CD4-positive, alpha-beta T cell treated with Interleukin-4 for 4 hours (primary cell): Measurements from ENCODE around the gene CEP128.
"Not testable (repeated sequence)": the region's sequence is repeated elsewhere in the genome, so short reads cannot be mapped to it uniquely, and the experiment has no call there.

Experiments
- DNase-seq: peaks from one replicate; pipeline ENCODE4 v3.0.0-alpha.2; 2020

Gene CEP128

GRCh38 chr14:80941241-80942185 lies at the start of gene CEP128:
Gene CEP128, minus strand, starts transcription at chr14:80941738.
- peak; percentile 93 for DNase-seq

GRCh38 chr14:80988735-80989429 lies 47.3 kb upstream of the CEP128 start:
- peak; percentile 9 for DNase-seq

GRCh38 chr14:80988192-80988591 lies 46.7 kb upstream of the CEP128 start:
- DNase-seq = no peak

GRCh38 chr14:80987235-80988032 lies 45.9 kb upstream of the CEP128 start:
- DNase-seq = peak; percentile 68

- DNase-seq = no peak
Measured at GRCh38 chr14:80982711-80983110, 41.2 kb upstream of the CEP128 start.

- DNase-seq = no peak
Measured at GRCh38 chr14:80981673-80982072, 40.1 kb upstream of the CEP128 start.

- no peak for DNase-seq
Measured at GRCh38 chr14:80981156-80981555, 39.6 kb upstream of the CEP128 start.

- DNase-seq = no peak
Measured at GRCh38 chr14:80979951-80980350, 38.4 kb upstream of the CEP128 start.

GRCh38 chr14:80978403-80978802 lies 36.9 kb upstream of the CEP128 start:
- DNase-seq = no peak

GRCh38 chr14:80977221-80977620 lies 35.7 kb upstream of the CEP128 start:
- no peak for DNase-seq

GRCh38 chr14:80974679-80975078 lies 33.1 kb upstream of the CEP128 start:
- no peak for DNase-seq

- peak; percentile 25 for DNase-seq
Measured at GRCh38 chr14:80973931-80974641, 32.5 kb upstream of the CEP128 start.

- no peak for DNase-seq
Measured at GRCh38 chr14:80965037-80965436, 23.5 kb upstream of the CEP128 start.

- DNase-seq = peak; percentile 78
Measured at GRCh38 chr14:80959496-80959895, 18.0 kb upstream of the CEP128 start.

GRCh38 chr14:80958939-80959338 lies 17.4 kb upstream of the CEP128 start:
- DNase-seq = no peak

- no peak for DNase-seq
Measured at GRCh38 chr14:80958226-80958625, 16.7 kb upstream of the CEP128 start.

- DNase-seq = no peak
Measured at GRCh38 chr14:80957613-80958012, 16.1 kb upstream of the CEP128 start.

GRCh38 chr14:80956922-80957321 lies 15.4 kb upstream of the CEP128 start:
- DNase-seq = no peak

- DNase-seq = no peak
Measured at GRCh38 chr14:80956102-80956501, 14.6 kb upstream of the CEP128 start.

GRCh38 chr14:80955416-80955941 lies 13.9 kb upstream of the CEP128 start, which contains the start of gene TSHR:
Gene TSHR, plus strand, starts transcription at chr14:80955621. Its CDS starts 60 bp downstream, at chr14:80955681.
- no peak for DNase-seq

- peak; percentile 77 for DNase-seq
Measured at GRCh38 chr14:80954687-80955299, 13.3 kb upstream of the CEP128 start.

- DNase-seq = not testable (repeated sequence)
Measured at GRCh38 chr14:80953211-80953610, 11.7 kb upstream of the CEP128 start.
